NCI-H128 (cell line): ENCODE measurements around the gene HGD.
"Not testable (repeated sequence)": the region's sequence is repeated elsewhere in the genome, so short reads cannot be mapped to it uniquely, and the experiment has no call there.

Experiments
- DNase-seq: peaks from one replicate; lab custom pipeline; 2025; ENCODE audit not compliant: unreplicated experiment; lab: John Stamatoyannopoulos, UW

Gene HGD

DNA sequence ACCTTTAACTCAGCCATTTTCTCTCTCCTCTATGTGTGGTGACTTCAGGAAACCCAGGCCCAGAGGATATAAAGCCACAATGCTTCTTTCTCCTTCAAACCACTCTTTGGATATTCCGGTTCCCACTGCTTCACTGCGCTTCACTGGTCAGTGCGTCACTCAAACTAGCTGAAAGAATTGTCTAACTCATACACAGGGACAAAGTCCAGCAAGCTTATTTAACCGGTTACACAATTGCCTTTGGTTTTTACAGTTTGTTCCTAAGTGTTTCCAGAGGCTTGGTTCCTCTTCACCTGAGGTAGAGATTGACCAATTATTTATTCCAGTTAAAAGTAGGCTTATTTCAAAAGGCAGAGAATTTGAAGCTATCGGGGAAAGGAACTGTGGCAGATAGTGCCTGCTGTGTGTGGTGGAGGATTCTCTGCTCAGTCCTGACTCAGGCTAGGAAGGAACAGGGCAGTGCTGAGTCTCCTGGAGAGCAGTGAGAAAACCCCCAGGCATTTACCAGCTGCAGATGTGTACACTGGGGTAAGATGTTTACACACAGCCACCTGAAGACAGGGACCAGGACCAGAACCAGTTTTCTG is at the start of gene HGD:
TSS of gene HGD (minus strand) at position 145 of the 587 bp plus-strand sequence. CDS start at position 17, 128 bp downstream.
- no peak for DNase-seq

DNA sequence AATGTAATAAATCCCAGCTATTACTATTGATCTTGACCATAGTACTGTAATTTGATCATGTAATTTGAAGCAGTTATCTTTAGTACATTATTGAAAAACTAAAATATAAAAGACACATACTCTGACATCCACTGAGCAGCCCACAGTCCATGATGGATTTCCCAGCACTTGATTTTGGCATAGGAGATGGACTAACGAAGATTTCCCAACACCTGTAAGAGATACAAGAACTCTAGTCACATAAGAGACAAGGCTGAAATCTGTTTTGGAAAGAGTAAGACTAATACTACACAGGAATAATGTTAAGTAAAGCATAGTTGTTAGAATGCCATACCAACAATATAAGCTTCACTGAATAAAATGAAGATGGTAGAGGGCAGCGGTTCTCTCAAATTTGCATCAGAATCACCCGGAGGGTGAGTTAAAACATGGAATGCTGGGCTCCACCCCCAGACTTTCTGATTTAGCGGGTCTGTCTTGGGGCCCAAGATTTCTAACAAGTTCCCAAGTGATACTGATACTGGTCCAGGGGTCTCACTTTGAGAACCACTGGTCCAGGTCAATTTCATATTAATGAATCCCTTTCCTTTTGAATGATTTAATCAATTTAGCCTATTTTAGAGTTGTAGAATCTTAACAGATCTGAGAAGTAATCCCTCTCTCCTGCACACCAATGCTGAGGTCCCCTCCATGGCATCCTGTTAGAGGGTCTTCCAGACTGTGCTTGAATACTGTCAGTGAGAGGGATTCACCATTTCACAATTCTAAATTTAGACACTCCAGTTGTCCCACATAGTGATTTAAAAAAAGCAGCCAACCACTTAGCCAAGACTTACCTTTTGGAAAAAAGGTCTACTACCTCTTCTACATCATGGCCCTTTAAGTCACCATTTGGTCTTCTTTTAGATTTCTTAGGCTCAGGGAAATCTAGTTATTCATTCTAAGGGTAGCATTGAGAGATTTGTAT is 48.8 kb upstream of the HGD start:
- no peak for DNase-seq

DNA sequence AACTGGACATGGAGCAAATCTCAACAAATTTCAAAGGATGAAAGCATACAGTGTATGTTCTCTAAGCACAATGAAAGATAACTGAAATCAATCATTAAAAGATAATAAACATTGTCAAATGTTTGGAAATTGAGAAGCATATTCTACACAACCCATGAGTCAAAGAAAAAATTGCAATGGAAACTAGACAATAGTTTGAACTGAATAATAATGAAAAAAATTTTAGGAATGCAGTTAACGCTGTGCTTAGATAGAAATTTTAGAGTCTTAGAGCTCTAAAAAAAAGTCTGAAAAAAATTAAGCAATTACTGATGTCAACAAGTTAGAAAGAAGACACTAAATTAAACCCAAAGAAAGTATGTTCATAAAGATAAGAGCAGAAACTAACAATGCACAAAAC is 44.8 kb upstream of the HGD start:
- DNase-seq: no peak

GRCh38 chr3:120719167-120719834 is 37.3 kb upstream of the HGD start:
- DNase-seq: not testable (repeated sequence)

DNA sequence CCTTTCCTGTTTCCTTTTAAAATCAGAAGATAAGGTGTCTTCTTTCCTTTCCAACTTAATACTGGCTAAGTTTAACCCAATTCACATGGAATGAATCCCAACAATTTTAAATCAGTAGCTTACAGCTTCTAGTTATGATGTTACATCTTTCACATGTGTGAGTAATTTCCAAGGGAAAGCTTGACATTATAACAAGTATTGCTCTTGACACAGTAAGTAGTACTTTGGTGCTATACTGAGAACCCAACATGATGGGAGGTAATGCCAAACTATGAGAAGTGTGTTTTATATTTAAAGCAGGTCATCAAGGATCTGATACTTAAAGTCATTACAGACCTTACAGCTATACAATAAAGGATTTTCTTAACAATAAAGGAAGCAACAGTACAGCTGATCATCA is 31.2 kb upstream of the HGD start:
- DNase-seq: no peak

GRCh38 chr3:120710369-120710768 is 28.3 kb upstream of the HGD start:
- no peak for DNase-seq

GRCh38 chr3:120708408-120708807 is 26.4 kb upstream of the HGD start:
- DNase-seq: no peak

DNA sequence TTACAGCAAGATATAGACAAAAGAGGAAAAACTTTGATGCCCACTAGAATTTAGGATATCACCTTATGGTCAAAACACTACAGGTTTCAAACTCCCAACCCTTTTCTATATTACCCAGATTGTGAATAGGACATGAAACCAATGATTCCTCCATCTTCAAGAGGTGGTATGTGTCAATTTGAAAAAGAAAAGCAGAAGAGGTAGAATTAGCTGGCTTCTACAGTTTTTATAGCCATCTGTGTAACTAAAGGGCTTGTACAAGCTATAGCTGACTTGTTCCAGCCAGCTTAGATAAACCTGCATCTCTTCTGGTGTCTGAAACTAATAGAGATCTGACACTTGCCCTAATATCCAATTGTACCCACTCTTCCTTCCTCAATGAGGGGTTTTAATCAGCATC is 24.9 kb upstream of the HGD start:
- DNase-seq: no peak

- DNase-seq: no peak
These were observed 24.0 kb upstream of the HGD start for GRCh38 chr3:120705884-120706582.

GRCh38 chr3:120699333-120699732 is 17.3 kb upstream of the HGD start:
- no peak for DNase-seq

DNA sequence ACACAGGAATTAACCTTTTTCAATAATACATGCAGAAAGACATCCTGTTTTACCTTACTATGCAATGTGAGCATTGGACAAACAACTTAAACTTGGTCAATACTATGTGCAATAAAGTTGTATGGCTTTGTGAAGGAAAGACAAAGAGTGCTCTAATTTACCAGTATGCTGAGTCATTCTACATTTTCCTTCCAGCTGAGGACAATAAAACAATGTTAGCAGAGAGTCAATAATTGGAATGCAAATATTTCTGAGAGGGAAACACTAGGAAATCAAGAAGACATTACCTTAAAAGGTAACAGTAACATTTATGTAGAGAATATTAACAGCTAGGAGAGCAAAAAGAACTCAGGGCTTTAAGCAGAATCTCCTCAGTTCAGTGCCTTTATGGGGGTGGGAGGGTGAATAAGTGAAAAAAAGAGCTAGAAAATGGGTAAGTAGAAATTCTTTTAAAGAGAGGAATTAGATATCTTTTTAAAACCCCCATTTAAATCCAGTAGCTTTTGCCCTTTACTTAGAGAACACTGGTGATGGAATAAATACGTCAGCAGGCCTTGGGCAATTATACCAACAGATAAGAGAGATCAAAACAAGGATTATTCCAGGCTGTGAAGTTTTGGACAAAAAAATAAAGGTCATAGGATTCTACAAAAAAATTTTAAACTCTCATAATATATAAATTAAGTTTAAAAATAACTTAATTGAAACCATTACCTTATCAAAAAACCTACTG is 11.6 kb upstream of the HGD start:
- DNase-seq: no peak

GRCh38 chr3:120689395-120689794 is 7.4 kb upstream of the HGD start:
- DNase-seq: no peak

DNA sequence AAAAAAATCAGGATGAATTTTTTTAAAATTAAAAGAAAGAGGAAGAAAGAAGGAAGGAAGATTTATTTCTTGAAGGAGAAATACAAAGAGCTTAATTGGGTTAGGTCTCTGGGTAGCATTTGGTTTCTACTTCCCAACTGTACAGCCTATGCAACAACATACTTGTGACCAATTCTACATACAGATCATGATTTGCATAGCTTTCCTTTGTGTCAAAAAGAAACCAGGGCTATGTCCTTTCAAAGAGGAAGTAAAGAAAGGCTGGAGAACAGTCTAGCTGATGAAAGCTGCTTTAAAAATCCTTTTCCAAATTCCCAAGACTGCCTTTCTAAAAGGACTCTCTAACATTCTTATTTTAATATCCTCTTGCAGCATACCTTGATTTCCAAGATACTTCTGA is 6.1 kb upstream of the HGD start:
- DNase-seq: no peak

- DNase-seq: no peak
These were observed 3.4 kb upstream of the HGD start for GRCh38 chr3:120685411-120685810.

GRCh38 chr3:120684896-120685295 is 2.9 kb upstream of the HGD start:
- no peak for DNase-seq

DNA sequence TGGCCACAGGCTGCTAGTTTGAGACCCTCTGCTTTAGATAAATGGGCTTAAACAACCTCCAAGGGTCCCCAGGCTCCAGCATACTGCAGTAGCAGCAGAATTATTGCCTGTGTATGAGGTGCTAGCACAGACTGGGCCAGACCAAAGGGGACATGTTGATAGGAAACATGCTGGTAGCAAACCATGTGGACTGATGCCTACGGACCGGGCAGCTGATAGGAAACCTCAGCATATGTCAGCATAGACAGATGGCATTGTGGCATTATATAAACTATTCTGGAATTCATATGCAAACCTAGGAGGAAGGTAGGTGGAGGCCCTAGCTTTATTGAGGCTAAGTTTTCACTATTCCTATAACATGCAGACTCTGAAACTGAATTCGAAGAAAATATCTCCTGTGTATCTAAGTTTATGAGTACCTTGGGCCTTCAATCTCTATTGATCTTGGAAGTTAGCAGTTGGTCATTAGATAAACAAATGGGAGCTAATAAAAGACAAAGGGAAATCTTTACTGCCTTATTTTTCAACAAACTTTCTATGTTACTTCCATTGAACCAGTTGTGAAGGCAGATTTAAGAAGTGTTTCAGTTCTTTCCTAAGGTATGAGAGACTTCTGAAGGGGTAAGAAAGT is 1.7 kb upstream of the HGD start:
- no peak for DNase-seq

DNA sequence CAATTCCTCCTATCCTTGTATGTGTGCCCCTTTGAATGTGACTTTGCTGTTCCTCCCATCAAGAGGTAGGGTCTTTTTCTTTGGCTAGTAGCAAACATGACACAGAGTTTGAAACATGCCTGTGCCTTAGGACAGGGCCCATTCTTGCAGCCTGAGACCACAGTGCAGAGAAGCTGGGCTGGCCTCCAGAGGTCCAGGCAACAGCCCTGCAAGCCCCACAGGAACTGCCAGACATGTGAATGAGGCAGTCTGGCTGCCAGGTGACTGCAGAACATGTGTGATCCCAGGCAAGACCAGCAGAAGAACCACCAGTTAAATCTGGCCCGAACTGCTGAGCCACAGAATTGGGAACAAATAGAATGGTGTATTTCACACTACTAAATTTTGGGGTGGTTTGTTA is 1.2 kb upstream of the HGD start:
- no peak for DNase-seq

DNA sequence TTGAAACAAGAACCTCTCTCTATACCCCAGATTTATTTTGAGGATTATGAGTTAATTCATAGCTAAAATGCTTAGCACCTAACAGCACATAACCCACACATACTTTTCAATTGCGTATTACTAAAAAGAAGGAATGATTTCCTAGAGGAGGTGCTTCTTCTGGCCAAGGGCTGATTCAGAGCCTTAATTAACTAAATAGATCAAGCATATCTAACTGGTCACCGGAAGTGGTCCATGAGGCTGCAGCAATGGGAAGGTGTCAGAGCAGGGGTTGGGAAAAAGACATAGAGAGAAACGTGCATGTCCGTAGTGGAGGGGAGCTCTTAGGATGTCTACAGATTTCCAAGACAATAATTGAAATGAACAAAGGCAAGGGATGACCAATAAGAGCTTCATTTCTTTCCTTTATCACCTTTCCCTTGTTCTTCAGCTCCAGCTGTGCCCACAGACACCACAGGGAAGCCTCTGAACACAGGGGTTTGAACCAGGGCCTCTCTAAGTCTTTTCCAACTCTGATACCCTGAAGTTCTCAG is 467 bp downstream of the HGD start:
- DNase-seq: no peak

DNA sequence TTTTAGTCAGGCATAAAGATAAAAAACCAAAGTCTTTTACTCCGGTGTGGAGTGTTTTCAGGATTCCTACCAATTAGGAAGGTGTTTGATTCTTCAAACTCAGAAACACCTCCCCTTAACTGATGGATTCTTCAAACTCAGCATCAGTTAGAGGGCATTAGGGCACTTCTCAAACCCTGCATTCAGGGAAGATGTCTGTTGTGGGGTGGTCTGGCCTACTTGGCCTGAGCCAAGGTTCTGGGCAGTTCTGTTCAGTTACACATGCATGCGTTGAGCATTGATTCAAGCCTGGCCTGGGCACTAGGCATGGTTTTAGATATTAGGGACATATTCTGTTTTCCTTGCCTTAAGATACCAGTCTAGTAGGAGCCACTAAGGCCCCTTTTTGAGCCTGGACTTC is 1.0 kb downstream of the HGD start:
- no peak for DNase-seq
